GM12892 (cell line): ENCODE results near the gene PYM1.

Experiments used
- POLR2A ChIP-seq: IDR thresholded peaks from 2 replicates; pipeline ENCODE4 v1.6.1; 2011; ENCODE audit warnings: low read depth, low read length, control low read depth
- POLR2AphosphoS5 ChIP-seq: IDR thresholded peaks from 2 replicates; pipeline ENCODE4 v1.6.1; 2011; ENCODE audit warnings: low read depth, low read length, control low read depth

DNA sequence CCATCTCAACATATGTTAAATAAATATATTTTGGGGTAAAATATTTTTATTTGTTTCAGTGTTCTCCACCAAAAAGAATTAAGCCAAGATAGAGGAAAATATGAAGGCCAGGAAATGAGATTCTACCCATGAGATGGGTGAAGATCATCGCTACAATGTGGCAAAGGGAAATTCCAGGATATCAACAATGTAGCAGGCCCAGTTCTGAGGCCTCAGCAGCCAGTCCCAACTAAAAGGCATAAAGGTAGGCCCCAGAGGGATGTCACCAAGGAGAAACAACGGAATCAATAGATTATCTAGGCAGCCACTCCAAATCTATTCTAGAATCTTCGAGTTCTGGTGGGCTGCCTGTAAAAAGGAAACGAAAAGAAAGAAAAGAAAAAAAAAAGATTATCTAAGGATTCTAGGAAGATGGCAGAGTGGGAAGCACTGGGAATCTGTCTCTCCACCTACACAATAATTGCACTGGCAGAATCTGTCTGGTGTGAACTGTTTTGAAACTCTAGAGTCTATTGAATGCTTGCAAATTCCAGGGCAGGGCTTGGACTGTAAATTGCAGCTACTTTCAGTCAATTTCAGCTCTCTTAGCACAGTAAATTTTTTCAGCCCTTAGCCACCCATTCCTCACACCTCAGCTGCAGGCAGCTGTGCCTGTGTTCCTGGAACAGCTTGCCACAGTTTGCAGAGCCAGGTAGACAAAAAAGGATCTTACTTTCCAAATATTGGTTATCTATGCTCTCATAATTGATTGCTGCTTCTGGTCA is 51.8 kb downstream of the PYM1 start:
- TF ChIP-seq POLR2A (no peak), POLR2AphosphoS5 (no peak)
